ENCODE measurements around the gene RAD51D.

- TF ChIP-seq CTCF (conservative IDR thresholded peaks at IDR 0.05 in 1 of 2, IDR thresholded peaks at IDR 0.05 in 1 of 2; ENCODE audit: low read depth in 1 of 2, low read length in 2 of 2) (no peak), EZH2 (IDR thresholded peaks at IDR 0.05; ENCODE audit: low read length, missing control alignments) (no peak)
Observed at GRCh38 chr17:35129973-35130351, 10.3 kb upstream of the RAD51D start.

Data from fibroblast of lung (primary cell).